HG02642 (cell line): ENCODE measurements around the gene CHI3L1.
A peak's percentile ranks its signal among the peaks of the same experiment; 100 is the strongest.

Experiments
- ATAC-seq: cut with Tn5 transposase; IDR thresholded peaks from one replicate; pipeline ENCODE4 v1.9.1; 2021; ENCODE audit warnings: mild to moderate bottlenecking; ENCODE audit not compliant: unreplicated experiment, poor library complexity

CHI3L1 gene

GRCh38 chr1:203182387-203182953 lies 4.0 kb downstream of the CHI3L1 start:
- ATAC-seq: no peak

GRCh38 chr1:203181586-203182386 lies 4.7 kb downstream of the CHI3L1 start:
- no peak for ATAC-seq

DNA sequence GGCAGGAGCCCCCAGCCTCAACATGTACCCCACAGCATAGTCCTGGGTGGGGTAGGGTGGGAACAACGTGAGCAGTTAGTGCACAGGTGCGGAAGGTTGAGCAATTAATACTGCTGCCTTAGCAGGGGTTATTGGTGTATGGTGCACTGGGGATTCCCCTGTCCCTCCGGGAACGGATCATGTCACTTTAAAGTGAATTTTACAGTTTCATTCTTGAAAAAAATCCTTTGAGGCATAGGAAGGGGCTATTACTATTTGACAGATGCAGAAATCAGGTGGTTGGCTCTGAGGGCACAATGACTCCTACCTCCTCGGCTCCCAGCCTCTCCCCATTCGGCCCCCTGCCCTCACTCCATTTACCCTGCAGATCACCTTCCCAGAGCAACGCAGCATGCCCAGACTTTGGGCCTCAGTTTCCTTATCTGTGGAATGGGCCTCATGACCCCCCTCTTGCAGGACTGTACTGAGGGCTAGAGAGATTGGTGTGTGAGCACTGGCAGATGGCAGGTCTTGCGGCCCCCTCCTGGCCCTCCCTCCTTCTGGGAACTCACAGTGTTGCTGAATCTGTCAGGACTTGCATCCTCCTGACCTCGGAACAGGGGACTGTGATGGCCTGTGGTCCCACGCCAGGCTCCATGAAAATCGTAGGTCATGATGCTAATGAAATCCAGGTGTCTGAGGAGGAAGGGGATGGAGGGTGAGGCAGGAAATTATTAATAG lies 5.7 kb downstream of the CHI3L1 start:
- ATAC-seq: no peak

GRCh38 chr1:203179667-203180005 lies 6.9 kb downstream of the CHI3L1 start:
- ATAC-seq: no peak

GRCh38 chr1:203178821-203179666 lies 7.5 kb downstream of the CHI3L1 start:
- no peak for ATAC-seq

DNA sequence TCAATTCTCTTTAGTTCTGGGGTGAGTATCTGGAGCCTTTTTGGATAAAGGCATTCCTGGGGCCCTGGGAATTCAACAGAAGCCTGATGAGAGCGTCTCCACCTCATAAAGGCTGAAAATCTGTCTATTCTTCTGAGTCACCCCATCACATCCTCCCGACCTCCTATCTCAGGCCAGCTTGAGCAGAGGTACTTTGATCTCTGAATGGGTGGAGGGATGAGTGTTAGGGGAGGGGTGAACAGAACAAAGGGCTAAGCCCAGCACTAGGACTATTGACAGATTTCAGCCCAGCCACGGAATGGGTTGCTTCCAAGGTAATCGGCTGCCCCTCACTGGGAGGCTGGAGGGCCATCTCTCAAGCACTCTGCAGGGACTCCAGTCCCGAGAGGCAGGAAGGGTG lies 8.4 kb downstream of the CHI3L1 start:
- no peak for ATAC-seq

DNA sequence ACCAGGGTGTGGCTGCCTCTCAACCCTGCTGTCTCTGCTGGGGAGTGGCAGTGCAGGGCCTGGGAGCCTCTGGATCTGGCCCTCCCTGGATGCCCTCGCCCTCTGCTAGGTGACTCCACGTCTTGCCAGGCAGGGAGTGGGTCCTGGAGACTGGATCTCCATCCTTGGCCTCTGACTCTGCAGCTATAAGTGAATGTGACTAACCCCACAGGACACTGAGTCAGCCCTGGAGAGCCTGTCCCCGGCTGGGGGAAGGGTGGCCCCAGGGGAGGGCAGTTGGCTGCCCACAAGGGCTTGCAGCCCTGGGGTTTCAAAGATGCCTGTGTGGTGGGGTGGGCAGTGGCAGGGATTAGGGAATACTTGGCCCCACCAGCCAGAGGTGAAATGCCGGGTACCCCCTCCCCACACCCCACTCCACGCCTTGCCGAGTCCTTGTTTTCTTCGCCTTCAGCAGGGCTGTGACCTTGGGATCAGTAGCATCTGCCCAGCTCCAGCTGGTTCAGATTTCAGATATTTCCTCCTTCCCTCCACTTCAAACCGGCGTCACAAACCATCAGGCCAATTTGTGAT lies 8.9 kb downstream of the CHI3L1 start:
- ATAC-seq: no peak

DNA sequence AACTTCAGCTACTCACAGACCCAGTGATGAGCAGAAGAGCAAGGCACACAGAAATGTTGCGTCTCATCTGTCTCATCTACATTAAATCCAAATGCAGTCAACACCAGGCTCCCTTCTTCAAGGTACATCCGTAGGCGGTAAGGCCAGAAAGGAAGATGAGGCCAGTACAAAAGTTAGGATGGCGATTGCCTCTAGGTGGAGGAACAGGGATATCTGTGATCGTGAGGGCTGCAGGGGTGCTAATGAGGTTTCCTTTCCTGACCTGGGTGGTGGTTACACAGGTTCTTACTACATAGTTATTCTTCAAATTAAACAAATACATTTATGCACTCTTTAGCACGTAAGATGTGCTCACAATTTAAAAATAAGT lies 9.5 kb downstream of the CHI3L1 start:
- ATAC-seq: no peak

- no peak for ATAC-seq
Observed at GRCh38 chr1:203176273-203177035, 10.1 kb downstream of the CHI3L1 start.

GRCh38 chr1:203175827-203176241 lies 10.7 kb downstream of the CHI3L1 start:
- ATAC-seq: no peak

- ATAC-seq: no peak
Observed at GRCh38 chr1:203175237-203175826, 11.2 kb downstream of the CHI3L1 start, which contains the start of gene MYBPH. Gene MYBPH, minus strand, starts transcription at chr1:203175826. Its CDS starts 71 bp downstream, at chr1:203175755.

DNA sequence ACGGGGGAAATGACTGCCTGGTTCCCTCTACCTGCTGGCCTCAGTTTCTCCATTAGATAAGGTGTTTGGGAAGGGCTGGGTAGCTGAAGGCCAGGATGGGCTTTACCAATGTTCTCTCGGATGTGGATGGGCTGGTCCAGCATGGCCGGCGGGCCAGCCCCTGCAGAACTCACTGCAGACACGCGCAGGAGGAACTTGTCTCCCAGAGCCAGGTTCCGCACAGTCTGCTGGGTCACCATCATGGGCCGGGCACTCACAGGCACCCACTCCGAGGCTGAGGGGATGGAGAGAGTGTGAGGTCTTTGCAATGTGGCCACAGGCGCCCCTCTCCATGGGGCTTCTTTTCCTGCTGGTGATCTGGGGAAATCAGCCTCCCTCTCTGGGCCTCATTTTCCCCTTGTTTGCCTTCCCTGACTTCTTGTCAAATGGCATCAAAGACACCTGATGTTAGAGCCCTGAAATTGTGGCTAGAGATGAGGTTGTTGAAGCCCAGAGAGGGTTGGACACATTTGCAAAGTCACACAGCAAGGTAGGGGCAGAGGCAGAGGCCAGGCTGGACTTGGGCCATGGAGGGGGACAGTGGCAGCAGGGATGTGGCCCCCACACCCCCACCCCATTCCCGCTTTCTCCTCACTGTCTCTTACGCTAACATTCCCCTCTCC lies 12.0 kb downstream of the CHI3L1 start:
- ATAC-seq: no peak

DNA sequence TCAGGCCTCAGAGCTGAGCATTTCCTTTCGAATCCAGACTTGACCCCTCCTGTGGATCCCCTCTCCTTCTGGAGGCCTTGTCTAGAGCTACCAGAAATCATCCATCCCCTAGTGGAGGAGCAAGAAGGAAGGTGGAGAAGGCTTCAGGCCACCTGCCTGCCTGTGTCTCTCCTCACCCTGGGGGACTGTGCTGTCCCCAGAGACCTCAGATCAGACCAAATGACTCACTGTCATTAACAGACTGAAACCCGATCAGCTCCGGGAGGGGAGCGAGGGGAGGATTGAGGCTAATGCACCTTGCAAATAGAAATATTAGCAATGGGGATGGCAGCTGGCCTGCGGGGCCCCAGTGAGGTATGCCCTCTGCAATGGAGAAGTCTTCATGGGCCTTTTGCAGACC lies 12.9 kb downstream of the CHI3L1 start:
- ATAC-seq: peak; percentile 86

DNA sequence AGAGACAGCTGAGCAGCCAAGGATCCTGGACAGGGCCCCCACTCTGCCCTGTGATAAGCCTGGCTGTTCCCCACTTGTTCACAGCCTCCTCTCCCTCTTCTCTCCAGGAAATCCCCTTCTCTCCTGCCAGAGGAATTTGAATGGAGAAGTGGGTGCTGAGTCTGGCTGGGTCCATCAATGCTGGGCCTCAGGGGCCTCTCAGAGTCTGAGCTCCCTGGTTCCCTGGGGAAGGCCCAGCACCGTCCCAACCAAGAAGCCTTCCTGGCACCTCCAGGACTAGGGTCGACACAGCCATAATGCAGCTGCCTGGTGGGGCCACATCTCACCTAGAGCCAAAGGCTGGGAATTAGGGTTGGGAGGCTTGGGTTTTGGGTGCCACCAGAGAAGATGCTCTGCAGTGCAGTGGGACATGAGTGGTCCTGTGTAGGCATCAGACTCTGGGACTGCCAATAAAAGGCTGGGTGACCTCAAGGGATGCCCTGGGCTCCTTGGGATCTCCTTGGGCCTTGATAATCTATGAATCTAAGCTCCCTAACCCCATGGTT lies 13.4 kb downstream of the CHI3L1 start:
- ATAC-seq: no peak

DNA sequence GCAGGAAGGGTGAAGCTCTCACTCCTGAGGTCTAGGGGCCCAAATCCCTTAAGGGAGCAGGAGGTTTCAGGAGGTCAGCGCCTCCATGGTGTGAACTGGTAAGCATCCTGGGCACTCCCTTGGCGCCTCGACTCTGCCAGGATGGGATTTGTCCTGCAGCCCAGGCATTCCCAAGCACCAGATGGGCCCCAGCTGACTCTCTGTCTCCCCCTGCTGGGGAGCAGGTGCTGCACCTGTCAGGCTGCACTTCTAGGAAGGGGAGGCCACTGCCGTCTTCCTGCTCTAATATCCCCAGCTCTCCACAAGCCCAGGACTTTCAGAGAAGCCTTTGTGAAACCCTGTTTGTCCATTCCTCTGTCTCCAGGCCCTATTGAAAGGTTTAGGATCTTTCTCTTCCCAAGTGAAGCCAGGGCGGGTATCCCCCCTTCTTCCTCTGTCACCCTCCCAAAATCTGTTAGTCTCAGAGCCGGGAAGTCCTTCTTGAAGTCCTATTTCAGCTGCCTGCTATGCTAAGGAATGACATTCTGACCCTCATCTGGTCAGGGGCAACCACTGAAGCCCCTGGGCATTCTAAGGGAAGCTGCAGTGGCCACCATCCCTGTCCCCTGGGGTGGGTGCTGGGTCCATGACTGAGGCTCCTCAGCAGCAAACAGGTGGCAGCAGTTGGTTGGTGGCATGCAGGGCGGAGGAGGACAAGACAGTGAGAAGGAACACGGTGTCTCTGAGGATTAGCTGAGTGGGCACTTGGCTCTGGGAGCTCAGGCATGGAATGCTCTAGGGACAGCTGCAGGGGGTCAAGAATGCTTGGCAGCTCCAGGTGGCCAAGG lies 14.1 kb downstream of the CHI3L1 start:
- ATAC-seq: no peak

DNA sequence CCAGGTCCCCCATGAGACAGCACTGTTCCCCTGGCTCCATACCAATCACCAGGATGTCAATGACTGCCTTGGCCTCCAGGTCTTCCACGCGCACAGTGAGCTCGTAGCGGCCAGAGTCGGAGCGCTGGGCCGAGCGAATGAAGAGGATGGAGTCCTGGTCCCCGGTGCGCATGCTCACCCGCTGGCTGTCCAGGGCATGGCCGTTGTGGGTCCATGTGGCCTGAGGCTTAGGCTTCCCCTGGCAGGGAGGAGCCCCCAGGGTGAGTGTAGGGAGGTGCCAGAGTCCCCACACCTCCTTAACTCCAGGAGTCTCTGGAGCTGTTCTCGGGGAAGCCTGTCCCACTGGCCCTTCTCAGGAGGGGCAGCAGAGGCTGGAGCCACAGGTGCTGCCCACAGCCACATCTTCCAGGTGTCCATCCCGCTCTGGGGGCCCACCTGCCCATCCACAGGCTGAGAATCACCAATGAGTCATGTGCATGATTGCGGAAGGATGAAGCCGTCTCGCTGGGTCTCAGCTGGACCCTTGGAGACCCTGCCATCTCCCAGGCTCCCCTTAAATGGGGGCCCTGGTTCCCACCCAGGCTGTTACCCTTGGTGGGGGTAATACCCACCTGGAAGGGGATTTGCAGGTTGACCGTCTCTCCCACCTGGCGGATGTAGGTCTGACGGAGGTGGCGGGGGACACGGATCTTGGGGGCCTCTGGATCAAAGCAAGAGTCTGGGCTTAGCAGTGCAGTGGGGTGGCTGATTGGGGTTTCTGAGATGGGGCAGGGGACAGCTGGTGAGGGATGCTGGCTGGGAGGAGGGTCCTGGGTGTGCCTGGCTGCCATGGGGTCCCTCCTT lies 14.9 kb downstream of the CHI3L1 start:
- no peak for ATAC-seq
